Urinary bladder (tissue), 4 donors: ENCODE measurements around the gene DYNLRB2. TPM values are rescaled to one million over a fixed set of nuclear protein-coding genes. Genes with fewer than 3 reads are reported as not detected.

ENCODE experiments used
- DNase-seq: peaks from one replicate; pipeline ENCODE4 v3.0.0-alpha.2; 2015; ENCODE audit errors: extremely low spot score
- H3K27ac ChIP-seq: one replicate; pipeline ENCODE4 v1.5.1; 2013; ENCODE audit warnings: low read depth, mild to moderate bottlenecking, moderate library complexity
- H3K36me3 ChIP-seq: one replicate; pipeline ENCODE4 v1.6.1; 2013; ENCODE audit warnings: mild to moderate bottlenecking, moderate library complexity; ENCODE audit not compliant: insufficient read depth
- H3K4me1 ChIP-seq: one replicate; pipeline ENCODE4 v1.6.1; 2013; ENCODE audit warnings: mild to moderate bottlenecking, moderate library complexity; ENCODE audit not compliant: insufficient read depth
- H3K4me3 ChIP-seq: one replicate; pipeline ENCODE4 v1.5.1; 2013; ENCODE audit warnings: low read depth, low read length
- WGBS: extraction: QIAGEN DNeasy Blood & Tissue Kit; methylation state at CpG from one replicate; pipeline ENCODE4 v1.1.7; 2013; 5-methylcytosine and 5-hydroxymethylcytosine counted together
- polyA plus RNA-seq: library from polyadenylated mRNA; stranded (reverse); fragments of 200-250 nt; gene quantifications from one replicate; pipeline ENCODE4 v1.2.3, GENCODE V29; 2013
- total RNA-seq: library from RNA; depleted of rRNA; stranded (reverse); fragments of >200 nt; gene quantifications from one replicate; pipeline ENCODE4 v1.2.3, GENCODE V29; 2014
- donor health status: healthy with polysubstance abuse.
- donor health status: healthy.

Gene DYNLRB2
- total and polyA plus RNA-seq, 2 donors = 0.77 to 1.9 TPM

DNA sequence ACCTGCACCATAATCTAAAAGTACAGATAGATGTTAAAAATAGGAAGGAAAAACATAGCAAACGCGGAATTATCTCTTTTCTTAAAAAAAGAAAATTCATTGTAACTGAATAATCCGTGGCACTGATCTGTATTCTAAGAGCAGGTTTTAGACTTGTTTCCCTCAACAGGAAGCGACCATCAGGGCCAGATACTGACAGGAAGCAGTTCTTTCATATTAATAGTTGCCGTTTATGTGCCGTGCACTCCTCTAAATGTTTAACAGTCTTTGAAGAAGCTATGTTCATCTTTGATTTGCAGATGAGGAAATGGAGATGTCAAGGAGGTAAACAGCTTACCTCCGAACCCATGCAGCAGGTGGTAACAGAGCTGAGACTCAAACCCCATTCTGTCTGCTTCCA lies 23.6 kb downstream of the DYNLRB2 start:
- Histone ChIP-seq H3K27ac (no peak overlapping the region), H3K36me3 (no peaks in the 10 kb centered on the region), H3K4me1 (no peaks in the 10 kb centered on the region), H3K4me3 (no peak overlapping the region)
- DNase-seq = no peak
- WGBS = 56% methylated on average over 7 of the region's 7 CpGs

DNA sequence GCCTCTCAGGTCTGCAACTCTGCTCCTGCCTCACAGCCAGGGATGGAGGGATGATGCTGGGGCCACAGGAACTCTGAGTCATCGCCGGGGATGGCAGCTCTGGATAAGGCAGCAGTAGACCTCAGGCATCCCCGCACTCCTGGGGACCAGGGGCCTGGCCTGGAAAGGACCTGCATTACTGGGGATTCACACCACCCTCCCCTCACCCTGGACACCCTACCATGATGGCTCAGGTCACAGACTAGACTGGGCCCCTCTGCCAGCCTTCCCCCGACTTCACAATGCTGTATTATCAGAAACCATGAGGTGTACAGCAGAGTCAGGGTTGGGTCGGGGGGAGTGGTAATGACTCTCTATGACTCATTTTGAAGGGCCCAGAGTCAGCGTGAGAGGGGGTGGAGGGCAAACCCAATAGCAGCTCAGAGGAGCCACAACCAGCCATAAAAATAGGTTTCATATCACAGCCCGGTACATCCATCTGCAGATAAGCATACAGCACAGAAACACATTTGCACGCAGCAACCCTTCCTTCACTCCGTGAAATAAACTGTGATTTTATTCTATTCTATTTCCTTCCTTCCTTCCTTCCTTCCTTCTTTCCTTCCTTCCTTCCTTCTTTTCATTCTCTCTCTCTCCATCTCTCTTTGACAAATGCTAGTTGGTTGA lies 28.8 kb downstream of the DYNLRB2 start:
- Histone ChIP-seq H3K4me1 (no peaks in the 10 kb centered on the region), H3K27ac (no peak overlapping the region), H3K36me3 (no peaks in the 10 kb centered on the region), H3K4me3 (no peak overlapping the region)
- WGBS = 50% methylated on average over 9 of the region's 9 CpGs
- no peak for DNase-seq

DNA sequence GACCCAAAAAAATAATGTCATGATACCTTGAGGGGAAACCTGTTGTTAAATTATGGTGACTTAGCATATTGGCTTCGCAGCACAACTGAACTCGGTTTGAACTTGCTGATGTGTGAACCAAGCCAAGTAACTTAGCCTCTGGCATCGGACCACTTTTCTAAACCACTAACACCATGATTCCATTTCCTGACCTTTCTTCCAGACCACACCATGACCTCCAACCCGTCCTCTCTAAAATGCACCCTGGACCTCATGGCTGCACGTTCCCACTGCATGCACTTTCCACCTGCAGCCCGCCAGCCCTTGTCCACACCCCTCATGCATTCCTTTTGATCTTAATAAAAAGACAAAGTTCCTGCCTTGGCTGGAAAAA lies 29.3 kb downstream of the DYNLRB2 start:
- H3K4me3 ChIP-seq = no peak overlapping the region
- no peak overlapping the region for H3K27ac ChIP-seq
- H3K36me3 ChIP-seq = no peaks in the 10 kb centered on the region
- 46% methylated on average over 6 of the region's 6 CpGs for WGBS
- no peak for DNase-seq
- no peaks in the 10 kb centered on the region for H3K4me1 ChIP-seq

DNA sequence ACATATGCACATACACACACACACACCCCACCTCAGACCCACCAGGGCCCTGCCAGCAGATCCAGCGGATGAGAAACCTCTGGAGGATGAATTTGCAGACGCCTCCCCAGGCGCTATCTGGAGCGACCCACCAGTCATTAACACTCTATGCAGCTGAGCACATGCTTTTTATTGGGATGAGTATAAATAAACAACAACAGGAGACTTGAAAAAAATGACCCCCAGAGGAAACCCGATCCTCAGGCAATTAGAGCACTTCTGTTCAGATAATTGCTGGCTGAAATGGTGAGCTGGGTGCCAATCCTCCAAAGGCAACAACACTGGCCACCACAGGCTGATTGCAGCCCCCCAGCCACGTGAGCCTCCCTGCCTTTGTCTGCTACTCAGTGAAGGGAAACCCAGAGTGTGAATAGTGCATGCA lies 32.9 kb downstream of the DYNLRB2 start:
- H3K4me1 ChIP-seq = no peaks in the 10 kb centered on the region
- no peak overlapping the region for H3K27ac ChIP-seq
- H3K4me3 ChIP-seq = no peak overlapping the region
- no peaks in the 10 kb centered on the region for H3K36me3 ChIP-seq
- DNase-seq = no peak
- WGBS = 42% methylated on average over 6 of the region's 6 CpGs

DNA sequence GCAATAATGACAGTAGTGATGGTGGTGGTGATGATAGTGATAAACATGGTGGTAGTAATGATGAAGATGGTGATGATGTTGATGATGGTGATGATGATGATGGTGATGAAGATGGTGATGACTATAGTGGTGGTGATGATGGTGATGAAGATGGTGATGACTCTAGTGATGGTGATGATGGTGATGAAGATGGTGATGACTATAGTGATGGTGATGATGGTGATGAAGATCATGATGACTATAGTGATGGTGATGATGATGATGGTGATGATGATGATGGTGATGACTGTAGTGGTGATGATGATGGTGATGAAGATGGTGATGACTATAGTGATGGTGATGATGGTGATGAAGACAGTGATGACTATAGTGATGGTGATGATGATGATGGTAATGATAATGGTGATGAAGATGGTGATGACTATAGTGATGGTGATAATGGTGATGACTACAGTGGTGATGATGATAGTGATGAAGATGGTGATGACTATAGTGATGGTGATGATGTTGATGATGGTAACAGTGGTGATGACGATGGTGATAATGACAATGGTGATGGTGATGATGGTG lies 35.6 kb downstream of the DYNLRB2 start:
- DNase-seq = no peak
- Histone ChIP-seq H3K27ac (no peak overlapping the region), H3K36me3 (no peaks in the 10 kb centered on the region), H3K4me3 (no peak overlapping the region), H3K4me1 (no peaks in the 10 kb centered on the region)
- 79% methylated on average over 1 of the region's 1 CpG for WGBS

DNA sequence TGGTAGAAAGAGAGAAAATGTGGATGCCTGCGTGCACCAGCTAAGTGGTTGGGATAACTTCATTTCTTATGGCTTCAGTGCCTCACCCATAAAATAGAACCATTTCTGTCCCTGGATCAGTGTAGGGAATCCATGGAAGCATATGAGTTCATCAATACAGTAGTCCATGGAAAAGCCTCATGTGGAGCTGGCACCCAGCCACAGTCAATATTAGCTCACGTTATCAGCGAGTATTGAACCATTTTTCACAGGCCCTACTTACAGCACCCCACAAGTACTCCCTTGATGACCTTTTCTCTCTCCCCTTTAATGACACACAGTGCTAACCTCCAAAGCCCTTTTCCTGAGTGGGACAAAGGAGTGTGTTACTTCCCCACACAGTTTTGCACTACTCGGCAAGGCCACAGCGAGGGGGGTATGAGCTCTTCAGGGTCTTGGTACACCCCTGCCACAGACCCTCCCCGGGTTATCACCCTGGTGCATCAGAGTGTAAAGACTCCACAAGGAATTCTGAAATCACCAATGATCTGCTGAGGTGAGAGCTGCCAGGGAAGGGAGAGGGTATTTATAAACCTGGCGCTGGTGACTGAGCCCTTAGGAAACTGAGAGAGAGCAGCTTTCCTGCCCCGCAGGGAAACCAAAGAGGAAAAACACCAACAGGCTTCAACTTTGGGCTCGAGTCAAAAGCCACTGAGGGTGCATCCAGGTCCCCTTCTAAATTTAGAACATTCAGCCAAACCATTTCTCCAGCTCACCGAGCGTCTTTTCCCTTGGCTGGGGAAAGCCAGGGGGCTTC lies 36.9 kb downstream of the DYNLRB2 start:
- Histone ChIP-seq H3K27ac (no peak overlapping the region), H3K36me3 (no peaks in the 10 kb centered on the region), H3K4me3 (no peak overlapping the region), H3K4me1 (no peaks in the 10 kb centered on the region)
- DNase-seq = no peak
- 82% methylated on average over 11 of the region's 11 CpGs for WGBS

DNA sequence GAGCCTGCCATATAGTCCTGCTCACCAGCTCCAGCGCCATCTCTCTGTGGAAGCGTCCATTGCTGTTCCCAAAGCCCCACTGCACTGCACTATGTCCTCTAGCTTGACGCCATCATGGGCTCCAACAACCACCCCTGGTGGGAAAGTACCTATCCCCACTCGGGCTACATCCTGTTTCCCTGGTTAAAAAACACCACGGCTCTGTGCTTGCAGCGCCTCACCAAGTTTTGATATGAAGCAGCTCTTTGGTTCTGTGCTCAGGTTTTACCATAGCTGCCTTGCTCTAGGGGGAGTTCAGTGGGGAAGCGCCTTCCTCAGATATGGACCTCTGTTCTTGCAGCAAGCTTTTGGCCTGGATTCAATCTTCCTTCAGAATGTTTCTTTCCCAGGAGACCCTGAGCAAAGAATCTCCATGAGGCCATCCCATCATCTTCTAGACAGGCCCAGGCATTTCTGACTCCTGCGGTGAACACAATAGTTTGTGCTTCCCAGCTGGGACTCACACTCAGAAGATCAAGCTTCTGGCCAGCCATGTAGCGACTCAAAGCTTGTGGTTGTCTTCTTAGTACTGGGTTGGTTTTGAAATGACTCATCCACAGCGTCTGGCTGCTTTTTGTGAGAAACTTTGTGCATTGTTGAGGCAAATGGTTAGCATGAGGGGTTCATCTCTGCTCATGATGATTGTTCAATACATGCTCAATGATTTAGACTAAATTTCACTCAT lies 39.5 kb downstream of the DYNLRB2 start:
- DNase-seq = no peak
- no peak overlapping the region for H3K4me3 ChIP-seq
- 85% methylated on average over 10 of the region's 10 CpGs for WGBS

DNA sequence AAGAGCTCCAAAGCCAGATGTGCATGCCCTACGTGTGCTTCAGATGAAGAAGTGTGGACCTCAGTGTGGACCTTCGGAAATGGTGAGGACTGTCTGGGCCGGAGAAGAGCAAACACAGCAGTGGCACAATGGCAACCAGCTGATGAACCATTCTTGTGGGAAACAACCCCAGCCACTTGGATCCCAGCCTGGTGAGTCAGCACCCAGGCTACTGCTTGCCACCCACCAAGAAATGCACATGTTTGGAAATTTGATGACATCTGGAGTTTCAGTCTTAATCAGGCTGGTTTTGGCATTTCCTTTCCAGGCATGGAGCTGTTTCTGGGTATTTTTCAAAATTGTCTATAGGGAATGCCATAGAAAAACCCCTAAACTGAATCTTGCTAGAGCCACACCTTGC lies 42.7 kb downstream of the DYNLRB2 start:
- 80% methylated on average over 3 of the region's 3 CpGs for WGBS
- no peak overlapping the region for H3K27ac ChIP-seq
- no peaks in the 10 kb centered on the region for H3K4me1 ChIP-seq
- no peak for DNase-seq
- no peak overlapping the region for H3K4me3 ChIP-seq
- H3K36me3 ChIP-seq = no peaks in the 10 kb centered on the region

More for the DNA sequence above, 39.5 kb downstream of the DYNLRB2 start:
- H3K4me1 ChIP-seq = no peaks in the 10 kb centered on the region
- H3K36me3 ChIP-seq = no peaks in the 10 kb centered on the region
- H3K27ac ChIP-seq = no peak overlapping the region

DNA sequence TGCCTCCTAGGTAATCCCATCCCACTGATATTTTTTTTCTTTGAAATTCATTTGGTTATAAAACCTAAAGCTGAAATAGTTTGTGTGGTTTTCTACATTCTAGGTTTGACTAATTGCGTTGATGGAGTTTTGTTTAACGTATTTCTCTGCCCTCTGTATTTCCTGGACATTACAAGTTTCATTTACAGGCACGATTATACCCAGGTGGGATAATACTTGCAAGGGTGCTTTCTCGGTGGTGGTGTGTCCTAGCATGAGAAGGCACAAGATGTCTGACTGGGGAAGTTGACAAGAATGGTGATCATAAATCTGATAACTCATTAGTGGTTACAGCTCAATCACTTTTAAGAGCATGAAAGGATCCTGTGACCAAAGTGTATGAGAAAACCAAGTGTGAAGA lies 45.0 kb downstream of the DYNLRB2 start:
- Histone ChIP-seq H3K4me3 (no peak overlapping the region), H3K27ac (no peak overlapping the region), H3K36me3 (no peaks in the 10 kb centered on the region), H3K4me1 (no peaks in the 10 kb centered on the region)
- WGBS = 86% methylated on average over 4 of the region's 4 CpGs
- DNase-seq = no peak

DNA sequence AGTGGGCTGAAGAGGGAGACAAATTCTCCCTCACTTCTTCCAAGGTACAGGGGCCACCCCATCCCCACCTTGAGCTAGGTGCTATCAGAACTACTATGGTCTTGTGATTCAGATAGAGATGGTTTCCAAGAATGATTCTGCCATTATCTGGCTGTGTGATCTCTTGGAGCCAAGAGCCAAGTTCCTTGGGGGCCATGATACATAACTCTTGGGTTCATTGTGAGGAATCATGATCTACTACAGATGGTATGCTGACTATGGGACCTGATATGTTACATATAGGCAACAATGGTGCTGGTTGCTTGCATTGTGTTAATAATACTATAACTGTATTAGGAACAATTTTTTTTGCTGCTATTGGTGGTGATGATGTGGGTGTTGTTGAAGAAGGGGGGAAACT lies 45.7 kb downstream of the DYNLRB2 start:
- Histone ChIP-seq H3K27ac (no peak overlapping the region), H3K4me1 (no peaks in the 10 kb centered on the region), H3K4me3 (no peak overlapping the region), H3K36me3 (no peaks in the 10 kb centered on the region)
- no peak for DNase-seq

DNA sequence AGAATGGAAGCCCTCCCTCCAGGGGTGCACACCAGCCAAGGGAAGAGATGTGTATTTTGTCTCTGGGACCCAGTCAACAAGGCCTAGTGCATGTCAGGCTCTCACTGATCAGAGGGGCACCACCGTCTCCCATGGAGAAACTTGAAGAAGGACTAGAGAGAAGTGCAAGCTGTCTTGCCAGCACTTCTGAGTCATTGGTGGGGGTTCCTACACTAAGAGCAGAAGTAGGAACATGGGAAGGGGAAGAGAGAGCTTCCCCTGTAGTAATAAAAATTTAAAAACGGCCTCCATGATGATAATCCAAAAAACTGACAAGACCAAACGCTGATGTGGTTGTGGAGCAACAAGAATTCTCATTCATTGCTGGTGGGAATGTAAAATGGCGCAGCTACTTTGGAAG lies 46.3 kb downstream of the DYNLRB2 start:
- H3K4me3 ChIP-seq = no peak overlapping the region
- no peak for DNase-seq
- no peaks in the 10 kb centered on the region for H3K4me1 ChIP-seq
- no peak overlapping the region for H3K27ac ChIP-seq
- 81% methylated on average over 4 of the region's 4 CpGs for WGBS
- no peaks in the 10 kb centered on the region for H3K36me3 ChIP-seq

DNA sequence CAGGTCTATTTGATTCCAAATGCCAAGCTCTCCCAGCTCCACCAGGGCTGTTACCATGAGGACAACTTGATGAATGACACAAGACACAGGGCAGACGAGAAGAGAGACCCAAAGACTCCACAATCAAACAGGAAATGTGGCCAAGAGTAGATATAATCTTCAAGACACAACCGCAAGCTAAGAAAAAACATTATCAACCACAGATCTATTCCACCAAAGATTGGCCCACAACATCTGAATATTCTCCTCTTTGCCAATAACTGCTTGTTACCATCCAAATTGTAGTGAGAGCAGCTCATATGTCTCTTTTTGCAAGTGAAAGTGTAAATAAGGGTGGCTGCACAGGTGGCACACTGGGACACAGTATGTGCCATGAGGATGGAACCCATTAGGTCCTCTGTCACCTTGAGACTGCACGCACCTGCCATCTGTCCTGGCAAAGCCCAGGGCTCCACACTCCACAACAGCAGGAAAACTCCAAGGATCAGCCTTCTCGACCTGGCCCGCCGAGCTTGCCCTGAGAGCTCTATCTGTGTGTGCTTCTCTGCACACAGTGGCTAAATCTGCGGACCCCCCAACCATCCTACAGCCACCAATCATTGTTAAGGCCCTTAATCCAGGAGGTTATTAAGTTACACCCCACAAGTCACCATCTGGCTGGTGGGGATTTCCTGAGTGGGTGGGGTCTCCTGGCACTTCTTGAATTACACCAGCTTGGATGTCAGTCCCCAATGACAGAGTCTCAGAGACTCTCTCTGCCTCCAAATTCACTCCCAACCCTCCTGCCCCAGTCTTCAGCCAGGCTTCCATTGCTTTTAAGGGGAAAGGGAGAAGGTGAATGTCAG lies 50.5 kb downstream of the DYNLRB2 start:
- no peaks in the 10 kb centered on the region for H3K36me3 ChIP-seq
- DNase-seq = no peak
- H3K27ac ChIP-seq = no peak overlapping the region
- WGBS = 62% methylated on average over 7 of the region's 7 CpGs
- no peak overlapping the region for H3K4me3 ChIP-seq
- H3K4me1 ChIP-seq = no peaks in the 10 kb centered on the region

DNA sequence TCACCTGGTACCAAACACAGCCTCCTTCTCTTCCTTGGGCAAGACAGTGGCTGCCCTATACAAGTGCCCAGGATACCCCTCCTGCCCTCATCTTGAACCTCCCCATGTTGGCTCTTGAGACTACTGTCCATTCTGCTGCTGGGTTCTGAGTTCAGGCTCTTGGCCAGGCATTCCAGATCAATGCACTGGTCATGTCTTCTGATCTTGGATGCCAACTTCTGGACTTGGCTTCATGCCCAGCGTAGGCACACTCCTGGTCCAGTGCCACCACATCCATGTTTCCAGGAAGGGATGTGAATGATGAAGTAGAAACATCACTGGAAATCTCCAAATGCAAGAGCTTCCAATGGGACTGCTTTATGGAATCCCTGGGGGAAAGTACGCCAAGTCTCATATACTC lies 51.5 kb downstream of the DYNLRB2 start:
- Histone ChIP-seq H3K36me3 (no peaks in the 10 kb centered on the region), H3K4me3 (no peak overlapping the region), H3K27ac (no peak overlapping the region), H3K4me1 (no peaks in the 10 kb centered on the region)
- DNase-seq = no peak
- whole genome bisulfite sequencing = 84% methylated on average over 2 of the region's 2 CpGs
